Esophagus muscularis mucosa (tissue), 4 donors: ENCODE results near the gene MMS22L. TPM values are rescaled to one million over a fixed set of nuclear protein-coding genes. Genes with fewer than 3 reads are reported as not detected.

ENCODE experiments used
- DNase-seq: peaks from one replicate; pipeline ENCODE4 v3.0.0-alpha.2; 2017; ENCODE audit errors: extremely low spot score
- H3K27ac ChIP-seq, 4 donors: fragments of 200-600 bp; sonication (generic); replicated peaks in 1 of 4; 1 replicate in 3 of 4; 2 replicates in 1 of 4; pipeline ENCODE4 v1.5.1; 2016 to 2019; ENCODE audit warnings: mild to moderate bottlenecking in 1 of 4
- H3K27me3 ChIP-seq, 4 donors: fragments of 200-600 bp; sonication (generic); one replicate each; pipeline versions ENCODE4 v1.5.1 to v1.6.0; 2016 to 2019
- H3K36me3 ChIP-seq, 4 donors: fragments of 200-600 bp; sonication (generic); one replicate each; pipeline ENCODE4 v1.5.1; 2016 to 2019
- H3K4me1 ChIP-seq, 4 donors: fragments of 200-600 bp; sonication (generic); one replicate each; pipeline ENCODE4 v1.5.1; 2016 to 2019
- H3K4me3 ChIP-seq, 4 donors: fragments of 200-600 bp; sonication (generic); 1 replicate in 2 of 4; 2 replicates in 2 of 4; pipeline ENCODE4 v1.5.1; 2016 to 2019; ENCODE audit warnings: mild to moderate bottlenecking in 4 of 4, moderate library complexity in 1 of 4
- H3K9me3 ChIP-seq, 4 donors: fragments of 200-600 bp; sonication (generic); 1 replicate in 3 of 4; 2 replicates in 1 of 4; pipeline ENCODE4 v1.5.1; 2016 to 2019
- EP300 ChIP-seq: sonication (generic); formaldehyde crosslinking; IDR thresholded peaks from one replicate; pipeline ENCODE4 v1.6.1; 2017; ENCODE audit warnings: antibody characterized with exemption
- POLR2A ChIP-seq: fragments of 450-650 bp; IDR thresholded peaks from one replicate; pipeline ENCODE4 v1.6.1; 2017; ENCODE audit warnings: antibody characterized with exemption, moderate library complexity, mild to moderate bottlenecking, low read depth
- POLR2AphosphoS5 ChIP-seq, 2 donors: sonication (generic); formaldehyde crosslinking; IDR thresholded peaks; one replicate each; pipeline ENCODE4 v1.6.1; 2017; ENCODE audit warnings: antibody characterized with exemption in 2 of 2
- WGBS: methylation state at CpG from one replicate; pipeline ENCODE4 v1.1.5; 2018; 5-methylcytosine and 5-hydroxymethylcytosine counted together
- intact Hi-C: fragments of 100-400 bp; cut with DNase I; formaldehyde crosslinking; loops from one replicate; pipeline ENCODE4 v1.15.1; 2023
- total RNA-seq, 4 donors: library from RNA; depleted of rRNA; stranded (reverse); fragments of >200 nt; gene quantifications; one replicate each; pipeline versions ENCODE4 v1.1.0 to v1.2.1, GENCODE V29; 2016
- TF ChIP-seq, protein P1 (sequence below), 3 experiments: fragments of 200-600 bp in 2 of 3; fragments of 450-650 bp in 1 of 3; sonication (generic) in 2 of 3; IDR thresholded peaks; one replicate each; pipeline ENCODE4 v1.5.1; 2017 to 2019; ENCODE audit warnings: antibody characterized with exemption in 3 of 3, mild to moderate bottlenecking in 2 of 3, moderate library complexity in 1 of 3

The MMS22L gene
- total RNA-seq, 4 donors from 2014 or later = 2.8 to 5.5 (median 4.0) TPM

DNA sequence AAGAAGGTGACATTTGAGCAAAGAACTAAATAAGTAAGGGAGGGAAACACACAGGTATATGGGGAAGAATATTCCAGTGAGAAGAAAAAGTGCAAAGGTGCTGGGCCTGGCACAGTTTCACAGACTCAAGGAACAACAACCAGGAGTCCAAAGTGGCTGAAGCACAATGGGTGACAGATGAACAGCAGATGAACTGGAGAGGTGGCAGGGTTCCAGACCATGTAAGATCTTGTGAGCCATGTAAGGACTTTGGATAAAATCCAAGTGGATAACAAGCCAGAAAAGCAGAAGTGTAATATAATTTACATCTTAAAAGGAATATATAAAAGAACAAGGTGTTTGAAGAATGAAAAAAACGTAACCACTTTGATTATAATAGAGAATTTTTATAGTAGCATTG lies 87.9 kb downstream of the MMS22L start:
- TF ChIP-seq POLR2A = no peak
- TF ChIP-seq POLR2AphosphoS5 (IDR thresholded peaks at IDR 0.05) = no peak
- TF ChIP-seq, protein P1, sequence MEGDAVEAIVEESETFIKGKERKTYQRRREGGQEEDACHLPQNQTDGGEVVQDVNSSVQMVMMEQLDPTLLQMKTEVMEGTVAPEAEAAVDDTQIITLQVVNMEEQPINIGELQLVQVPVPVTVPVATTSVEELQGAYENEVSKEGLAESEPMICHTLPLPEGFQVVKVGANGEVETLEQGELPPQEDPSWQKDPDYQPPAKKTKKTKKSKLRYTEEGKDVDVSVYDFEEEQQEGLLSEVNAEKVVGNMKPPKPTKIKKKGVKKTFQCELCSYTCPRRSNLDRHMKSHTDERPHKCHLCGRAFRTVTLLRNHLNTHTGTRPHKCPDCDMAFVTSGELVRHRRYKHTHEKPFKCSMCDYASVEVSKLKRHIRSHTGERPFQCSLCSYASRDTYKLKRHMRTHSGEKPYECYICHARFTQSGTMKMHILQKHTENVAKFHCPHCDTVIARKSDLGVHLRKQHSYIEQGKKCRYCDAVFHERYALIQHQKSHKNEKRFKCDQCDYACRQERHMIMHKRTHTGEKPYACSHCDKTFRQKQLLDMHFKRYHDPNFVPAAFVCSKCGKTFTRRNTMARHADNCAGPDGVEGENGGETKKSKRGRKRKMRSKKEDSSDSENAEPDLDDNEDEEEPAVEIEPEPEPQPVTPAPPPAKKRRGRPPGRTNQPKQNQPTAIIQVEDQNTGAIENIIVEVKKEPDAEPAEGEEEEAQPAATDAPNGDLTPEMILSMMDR (IDR thresholded peaks at IDR 0.05) = no peak
- TF ChIP-seq EP300 = no peak
- intact Hi-C loops = no loop called here
- Histone ChIP-seq H3K36me3 (no peaks in the 10 kb centered on the region), H3K4me3 (no peak overlapping the region), H3K4me1 (peaks cover 0 to 7% (median 3%) of the 10 kb centered on the region in 4 donors), H3K27me3 (no peaks in the 10 kb centered on the region), H3K27ac (no peak overlapping the region), H3K9me3 (no peaks in the 10 kb centered on the region)
- 47% methylated on average over 1 of the region's 1 CpG for WGBS
- no peak for DNase-seq

DNA sequence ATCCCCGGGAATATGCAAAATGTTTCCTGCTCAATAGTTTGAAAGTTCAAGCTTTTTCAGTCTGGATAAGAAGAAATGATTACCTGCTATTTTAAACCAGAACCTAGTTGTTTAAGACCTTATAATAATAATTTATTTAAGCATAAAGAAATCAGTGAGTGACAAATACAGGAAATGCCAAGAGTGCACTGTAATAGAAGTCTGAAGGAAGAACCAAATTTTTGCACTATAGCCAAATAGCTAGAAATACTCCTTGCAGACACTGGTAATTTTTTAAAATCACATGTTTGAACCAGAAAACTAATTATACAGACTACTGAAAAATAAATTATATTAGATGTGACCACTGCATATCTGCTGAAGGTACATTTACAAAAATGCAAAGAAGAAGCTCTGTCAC lies 93.2 kb downstream of the MMS22L start:
- H3K4me3 ChIP-seq = no peak overlapping the region
- DNase-seq = no peak
- H3K4me1 ChIP-seq = peaks cover 0 to 2% (median under 1%) of the 10 kb centered on the region in 4 donors
- TF ChIP-seq EP300 = no peak
- TF ChIP-seq POLR2A = no peak
- TF ChIP-seq, protein P1 (IDR thresholded peaks at IDR 0.05) = no peak
- no peak for TF ChIP-seq POLR2AphosphoS5 (IDR thresholded peaks at IDR 0.05)
- intact Hi-C loops = loop anchor here (5.0 kb wide), 1 partner anchor 203 kb away; no protein-coding TSS in a partner anchor
- H3K27me3 ChIP-seq = no peaks in the 10 kb centered on the region
- no peak overlapping the region for H3K27ac ChIP-seq
- WGBS = 77% methylated on average over 1 of the region's 1 CpG
- H3K9me3 ChIP-seq = no peaks in the 10 kb centered on the region
- H3K36me3 ChIP-seq = no peaks in the 10 kb centered on the region

DNA sequence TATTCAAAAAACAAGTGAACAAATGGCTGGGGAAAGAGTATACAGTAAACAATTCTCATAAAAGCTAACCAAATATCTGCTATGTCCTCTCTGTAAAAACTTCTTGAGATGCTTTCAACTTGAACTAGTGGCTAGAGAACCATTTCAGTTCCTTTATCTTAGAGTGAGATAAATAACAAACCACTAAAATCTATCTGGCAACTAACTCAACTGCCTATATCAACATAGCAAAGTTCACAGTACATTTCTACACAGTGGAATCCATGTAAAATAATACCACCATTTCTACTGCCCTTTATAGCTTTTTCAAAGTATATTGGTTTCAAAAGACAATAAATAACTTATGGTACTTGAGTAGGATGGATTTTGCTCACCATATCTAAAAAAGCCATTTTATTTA lies 95.1 kb downstream of the MMS22L start:
- Histone ChIP-seq H3K4me1 (peaks cover 0 to 2% (median 0%) of the 10 kb centered on the region in 4 donors), H3K9me3 (no peaks in the 10 kb centered on the region), H3K27ac (no peak overlapping the region), H3K27me3 (no peaks in the 10 kb centered on the region), H3K36me3 (no peaks in the 10 kb centered on the region), H3K4me3 (no peak overlapping the region)
- intact Hi-C loops = loop anchor here (5.0 kb wide), 1 partner anchor 204 kb away; no protein-coding TSS in a partner anchor
- DNase-seq = no peak
- TF ChIP-seq POLR2A = no peak
- TF ChIP-seq, protein P1 (IDR thresholded peaks at IDR 0.05) = no peak
- no peak for TF ChIP-seq POLR2AphosphoS5 (IDR thresholded peaks at IDR 0.05)
- no peak for TF ChIP-seq EP300

DNA sequence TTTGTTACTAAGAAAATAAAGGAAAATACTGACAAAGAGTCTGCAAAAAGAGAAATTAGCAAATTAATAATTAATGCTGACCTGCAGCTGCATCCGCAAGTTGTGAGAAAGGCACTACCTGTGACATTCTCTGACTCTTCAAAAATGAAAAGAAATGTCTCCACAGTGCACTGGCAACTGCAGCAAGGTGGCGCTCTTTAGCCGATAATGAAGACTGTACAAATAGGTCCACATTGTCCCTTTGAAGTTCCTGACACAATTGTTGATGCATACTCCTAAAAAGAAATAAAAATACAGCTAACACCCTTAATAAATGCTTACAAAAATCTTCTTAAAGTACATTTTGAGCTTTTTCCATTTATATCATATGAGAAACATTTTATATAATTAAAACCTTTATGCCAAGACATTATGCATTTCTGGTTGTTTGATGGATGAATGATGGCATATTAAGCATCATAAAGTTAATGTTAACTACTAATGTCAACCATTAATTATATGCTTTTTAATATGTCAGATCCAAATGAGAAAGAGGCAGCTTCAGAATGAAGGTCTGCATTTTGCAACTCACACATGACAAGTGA lies 96.5 kb downstream of the MMS22L start:
- TF ChIP-seq, protein P1 (IDR thresholded peaks at IDR 0.05) = peak; percentile 72 to 83 (median 78)
- TF ChIP-seq EP300 (no peak), POLR2A (no peak), POLR2AphosphoS5 (IDR thresholded peaks at IDR 0.05) (no peak)
- no peak for DNase-seq
- H3K27ac ChIP-seq = no peak overlapping the region
- H3K9me3 ChIP-seq = no peaks in the 10 kb centered on the region
- no peaks in the 10 kb centered on the region for H3K36me3 ChIP-seq
- peaks cover 0 to 2% (median 0%) of the 10 kb centered on the region in 4 donors for H3K4me1 ChIP-seq
- no peak overlapping the region for H3K4me3 ChIP-seq
- no peaks in the 10 kb centered on the region for H3K27me3 ChIP-seq
- 25% methylated on average over 3 of the region's 3 CpGs for WGBS
- intact Hi-C loops = loop anchor here (5.0 kb wide), 1 partner anchor 206 kb away; no protein-coding TSS in a partner anchor

DNA sequence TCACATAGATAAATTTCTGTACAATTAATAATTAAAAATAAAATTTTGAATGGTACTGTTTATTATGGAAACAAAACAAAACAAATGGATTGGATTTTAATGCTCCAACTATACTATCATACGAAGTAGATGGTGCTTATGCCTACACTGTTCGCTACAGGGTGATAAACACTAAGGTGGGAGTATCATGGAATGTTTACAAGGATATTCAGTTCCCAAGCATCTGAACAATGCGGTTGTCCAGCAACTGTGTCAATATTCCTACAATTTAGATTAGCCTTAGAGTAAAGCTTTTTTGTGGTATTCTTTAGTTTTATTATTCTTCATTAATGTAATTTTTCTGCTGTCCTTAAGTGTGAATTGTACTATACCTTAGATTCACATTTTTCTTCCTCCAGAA lies 105.1 kb downstream of the MMS22L start:
- Histone ChIP-seq H3K27me3 (no peaks in the 10 kb centered on the region), H3K9me3 (no peaks in the 10 kb centered on the region), H3K4me3 (no peak overlapping the region), H3K4me1 (no peaks in the 10 kb centered on the region), H3K27ac (no peak overlapping the region), H3K36me3 (peaks cover 0 to 8% (median 0%) of the 10 kb centered on the region in 4 donors)
- intact Hi-C loops = no loop called here
- WGBS = 79% methylated on average over 3 of the region's 3 CpGs
- TF ChIP-seq EP300 (no peak), POLR2A (no peak)
- TF ChIP-seq, protein P1 (IDR thresholded peaks at IDR 0.05) = no peak
- DNase-seq = no peak
